GM23248 (cell line): ENCODE results near the gene OLFM3.

Experiments used
- EZH2 ChIP-seq: fragments of 200-600 bp; sonication (generic); IDR thresholded peaks from 2 replicates; pipeline ENCODE4 v1.6.1; 2018; ENCODE audit warnings: antibody characterized with exemption, mild to moderate bottlenecking; ENCODE audit not compliant: insufficient read depth, poor library complexity, severe bottlenecking
- EZH2phosphoT487 ChIP-seq: fragments of 200-600 bp; sonication (generic); IDR thresholded peaks from 2 replicates; pipeline ENCODE4 v1.6.1; 2018; ENCODE audit warnings: antibody characterized with exemption, moderate library complexity, mild to moderate bottlenecking, low read depth; ENCODE audit not compliant: insufficient read depth

DNA sequence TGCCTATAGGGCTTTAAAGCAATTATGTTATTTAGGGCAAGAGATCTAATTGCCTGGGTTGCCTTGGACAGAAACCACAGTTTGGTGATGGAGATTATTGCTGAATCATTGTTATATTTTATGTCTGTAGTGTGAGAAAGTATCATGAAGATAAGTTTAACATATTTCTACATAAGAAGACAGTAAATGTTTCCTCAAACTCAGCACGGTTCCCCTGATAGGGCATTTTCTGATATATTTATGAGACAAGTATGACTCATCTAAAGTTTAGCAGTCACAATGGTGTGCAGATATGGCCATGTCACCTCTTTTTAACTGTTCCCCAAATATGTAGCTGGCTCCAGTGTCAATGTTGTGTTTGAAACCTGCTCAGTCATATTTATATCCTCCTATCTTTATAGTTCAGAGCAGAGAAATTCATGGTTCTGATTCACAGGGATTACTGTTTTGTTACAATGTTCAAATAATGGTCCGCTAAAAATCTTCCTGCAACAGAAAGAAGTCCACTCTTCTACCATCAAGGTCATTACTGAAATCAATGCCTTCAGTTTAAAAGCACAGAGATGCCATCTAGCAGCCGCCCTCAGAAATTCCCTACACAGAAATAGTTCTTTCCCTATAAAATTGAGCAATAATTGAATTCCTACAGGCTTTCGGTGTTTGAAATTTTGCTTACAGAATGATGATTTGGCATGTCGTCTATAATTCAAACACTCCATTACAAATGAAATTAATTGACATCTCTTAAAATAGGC lies 3.7 kb downstream of the OLFM3 start:
- TF ChIP-seq EZH2 (no peak), EZH2phosphoT487 (no peak)
